Non-pigmented ciliary epithelial cell (primary cell): ENCODE measurements around the gene LEMD2.

ENCODE experiments used
- DNase-seq: peaks from one replicate; pipeline ENCODE4 v3.0.0-alpha.2; 2010; ENCODE audit warnings: low read depth

LEMD2 gene

GRCh38 chr6:33756211-33756954 lies 32.5 kb downstream of the LEMD2 start:
- no peak for DNase-seq

- DNase-seq: no peak
These were observed 33.7 kb downstream of the LEMD2 start for GRCh38 chr6:33755070-33755869.

GRCh38 chr6:33754222-33754621 lies 34.7 kb downstream of the LEMD2 start:
- DNase-seq: no peak

- no peak for DNase-seq
These were observed 36.3 kb downstream of the LEMD2 start for GRCh38 chr6:33752646-33753015.

- DNase-seq: no peak
These were observed 36.9 kb downstream of the LEMD2 start for GRCh38 chr6:33751771-33752645.

- no peak for DNase-seq
These were observed 38.5 kb downstream of the LEMD2 start for GRCh38 chr6:33750244-33750991.

- DNase-seq: no peak
These were observed 39.5 kb downstream of the LEMD2 start for GRCh38 chr6:33749401-33749800.

GRCh38 chr6:33748841-33749240 lies 40.1 kb downstream of the LEMD2 start:
- DNase-seq: no peak

GRCh38 chr6:33747823-33748222 lies 41.1 kb downstream of the LEMD2 start:
- DNase-seq: no peak

GRCh38 chr6:33746651-33747100 lies 42.3 kb downstream of the LEMD2 start, which contains the start of gene IP6K3:
IP6K3 (minus strand) TSS chr6:33746905; CDS start chr6:33735476, 11,429 bp downstream.
- DNase-seq: no peak

- DNase-seq: no peak
These were observed 42.8 kb downstream of the LEMD2 start for GRCh38 chr6:33746036-33746600.

- no peak for DNase-seq
These were observed 43.4 kb downstream of the LEMD2 start for GRCh38 chr6:33745548-33745947.

GRCh38 chr6:33744895-33745546 lies 43.9 kb downstream of the LEMD2 start:
- DNase-seq: no peak

GRCh38 chr6:33744001-33744848 lies 44.7 kb downstream of the LEMD2 start:
- no peak for DNase-seq

- no peak for DNase-seq
These were observed 46.1 kb downstream of the LEMD2 start for GRCh38 chr6:33742837-33743236.

- DNase-seq: no peak
These were observed 46.8 kb downstream of the LEMD2 start for GRCh38 chr6:33742092-33742491.

- no peak for DNase-seq
These were observed 48.1 kb downstream of the LEMD2 start for GRCh38 chr6:33740794-33741193.

- no peak for DNase-seq
These were observed 48.7 kb downstream of the LEMD2 start for GRCh38 chr6:33740204-33740608.

GRCh38 chr6:33739571-33739970 lies 49.4 kb downstream of the LEMD2 start:
- no peak for DNase-seq

- DNase-seq: no peak
These were observed 50.1 kb downstream of the LEMD2 start for GRCh38 chr6:33738879-33739278.
